Liver (tissue), 9 donors: Measurements from ENCODE around the gene DLX2. TPM values are rescaled to one million over a fixed set of nuclear protein-coding genes. Genes with fewer than 3 reads are reported as not detected.

Source experiments
- DNase-seq: peaks from one replicate; pipeline ENCODE4 v3.0.0-alpha.2; 2017; ENCODE audit warnings: low spot score
- H3K27ac ChIP-seq, 2 donors: one replicate each; pipeline ENCODE4 v1.7.0; 2013; ENCODE audit warnings: inconsistent platforms in 2 of 2, low read length in 2 of 2, control low read depth in 1 of 2, low read depth in 1 of 2, mild to moderate bottlenecking in 1 of 2
- H3K27me3 ChIP-seq, 4 donors: one replicate each; pipeline versions ENCODE4 v1.6.1 to v1.7.0; 2013; ENCODE audit warnings: low read length in 3 of 4, inconsistent platforms in 1 of 4, mild to moderate bottlenecking in 1 of 4, moderate library complexity in 1 of 4; ENCODE audit not compliant: control insufficient read depth in 4 of 4, insufficient read depth in 4 of 4
- H3K36me3 ChIP-seq, 4 donors: one replicate each; pipeline versions ENCODE4 v1.6.1 to v1.7.0; 2013; ENCODE audit warnings: low read length in 3 of 4, mild to moderate bottlenecking in 3 of 4, low read depth in 1 of 4, moderate library complexity in 1 of 4; ENCODE audit not compliant: control insufficient read depth in 4 of 4, insufficient read depth in 3 of 4
- H3K4me1 ChIP-seq, 4 donors: one replicate each; pipeline versions ENCODE4 v1.6.1 to v1.7.0; 2013; ENCODE audit warnings: low read length in 3 of 4, mild to moderate bottlenecking in 3 of 4, moderate library complexity in 1 of 4; ENCODE audit not compliant: control insufficient read depth in 4 of 4, insufficient read depth in 4 of 4
- H3K4me3 ChIP-seq, 3 donors: one replicate each; pipeline versions ENCODE4 v1.6.1 to v1.7.0; 2013; ENCODE audit warnings: low read length in 3 of 3, control low read depth in 1 of 3, low read depth in 1 of 3, mild to moderate bottlenecking in 1 of 3
- H3K9ac ChIP-seq, 2 donors: one replicate each; pipeline ENCODE4 v1.7.0; 2013; ENCODE audit warnings: low read length in 2 of 2, mild to moderate bottlenecking in 2 of 2, moderate library complexity in 2 of 2, control low read depth in 1 of 2, low read depth in 1 of 2
- H3K9me3 ChIP-seq, 4 donors: one replicate each; pipeline versions ENCODE4 v1.6.1 to v1.7.0; 2013; ENCODE audit warnings: low read length in 3 of 4; ENCODE audit not compliant: control insufficient read depth in 4 of 4
- EGR1 ChIP-seq, 2 donors: IDR thresholded peaks; 2 replicates each; pipeline ENCODE4 v1.6.1; 2016 to 2018; ENCODE audit warnings: antibody characterized with exemption in 2 of 2, low read depth in 2 of 2
- GABPA ChIP-seq, 2 donors: IDR thresholded peaks in 1 of 2; conservative IDR thresholded peaks in 1 of 2; 2 replicates each; pipeline ENCODE4 v1.6.1; 2016; ENCODE audit warnings: antibody characterized with exemption in 2 of 2, mild to moderate bottlenecking in 1 of 2, moderate library complexity in 1 of 2
- HNF4A ChIP-seq, 2 donors: conservative IDR thresholded peaks; 2 replicates each; pipeline ENCODE4 v1.6.1; 2016; ENCODE audit warnings: antibody characterized with exemption in 2 of 2, mild to moderate bottlenecking in 2 of 2
- HNF4G ChIP-seq: IDR thresholded peaks from 2 replicates; pipeline ENCODE4 v1.6.1; 2016; ENCODE audit warnings: antibody characterized with exemption
- JUND ChIP-seq, 2 donors: IDR thresholded peaks; 2 replicates each; pipeline ENCODE4 v1.6.1; 2016; ENCODE audit warnings: antibody characterized with exemption in 2 of 2
- MAX ChIP-seq: IDR thresholded peaks from 2 replicates; pipeline ENCODE4 v1.6.1; 2016; ENCODE audit warnings: antibody characterized with exemption
- NR2F2 ChIP-seq: IDR thresholded peaks from 2 replicates; pipeline ENCODE4 v1.6.1; 2016; ENCODE audit warnings: antibody characterized with exemption
- RAD21 ChIP-seq, 2 donors: IDR thresholded peaks; 2 replicates each; pipeline ENCODE4 v1.6.1; 2016; ENCODE audit warnings: antibody characterized with exemption in 2 of 2, mild to moderate bottlenecking in 2 of 2
- REST ChIP-seq: IDR thresholded peaks from 2 replicates; pipeline ENCODE4 v1.6.1; 2016; ENCODE audit warnings: antibody characterized with exemption, mild to moderate bottlenecking
- RXRA ChIP-seq, 2 donors: IDR thresholded peaks; 2 replicates each; pipeline ENCODE4 v1.6.1; 2017 to 2018; ENCODE audit warnings: antibody characterized with exemption in 2 of 2, mild to moderate bottlenecking in 1 of 2
- SP1 ChIP-seq: IDR thresholded peaks from 2 replicates; pipeline ENCODE4 v1.6.1; 2018; ENCODE audit warnings: antibody characterized with exemption, mild to moderate bottlenecking
- TAF1 ChIP-seq: conservative IDR thresholded peaks from 2 replicates; pipeline ENCODE4 v1.6.1; 2016; ENCODE audit warnings: antibody characterized with exemption, mild to moderate bottlenecking
- YY1 ChIP-seq: IDR thresholded peaks from 2 replicates; pipeline ENCODE4 v1.6.1; 2016; ENCODE audit warnings: antibody characterized with exemption, mild to moderate bottlenecking
- ZBTB33 ChIP-seq: IDR thresholded peaks from 2 replicates; pipeline ENCODE4 v1.6.1; 2016; ENCODE audit warnings: antibody characterized with exemption
- WGBS: extraction: QIAGEN DNeasy Blood & Tissue Kit; methylation state at CpG from one replicate; pipeline ENCODE4 v1.1.7; 2013; 5-methylcytosine and 5-hydroxymethylcytosine counted together
- polyA plus RNA-seq, 2 donors: library from polyadenylated mRNA; stranded (reverse) in 1 of 2; unstranded in 1 of 2; fragments of 200-250 nt in 1 of 2; fragments of >200 nt in 1 of 2; fragmentation: Nextera tagmentation in 1 of 2; extraction: Ambion mirVana in 1 of 2; gene quantifications; one replicate each; pipeline versions ENCODE4 v1.2.1 to v1.2.3, GENCODE V29; 2013 to 2015
- total RNA-seq, 2 donors: library from RNA; depleted of rRNA; stranded (reverse); fragments of >200 nt; gene quantifications; one replicate each; pipeline ENCODE4 v1.2.3, GENCODE V29; 2014
- TF ChIP-seq, protein P1 (sequence below): IDR thresholded peaks from 2 replicates; pipeline ENCODE4 v1.6.1; 2016; ENCODE audit warnings: antibody characterized with exemption
- TF ChIP-seq, protein P2 (sequence below): fragments of 150-350 bp; IDR thresholded peaks from 2 replicates; pipeline ENCODE4 v1.5.1; 2017; ENCODE audit warnings: improper control_type of control experiment, low read depth, low read length; ENCODE audit not compliant: missing input control
- donor health status: healthy.
- donor health status: healthy.
- donor health status: healthy.
- donor health status: healthy.
- donor health status: healthy.

The DLX2 gene
- total and polyA plus RNA-seq, 4 donors, result not detected

- Histone ChIP-seq H3K9ac (no peak overlapping the region), H3K27me3 (peaks cover 0 to 3% (median 0%) of the 10 kb centered on the region in 4 donors), H3K4me1 (no peaks in the 10 kb centered on the region), H3K27ac (no peak overlapping the region), H3K9me3 (no peaks in the 10 kb centered on the region), H3K4me3 (no peak overlapping the region), H3K36me3 (no peaks in the 10 kb centered on the region)
- 45% methylated on average over 2 of the region's 2 CpGs for WGBS
- DNase-seq, result no peak
- TF ChIP-seq MAX, result no peak
- no peak for TF ChIP-seq NR2F2
- no peak for TF ChIP-seq RAD21 (IDR thresholded peaks at IDR 0.05)
- TF ChIP-seq, protein P1, sequence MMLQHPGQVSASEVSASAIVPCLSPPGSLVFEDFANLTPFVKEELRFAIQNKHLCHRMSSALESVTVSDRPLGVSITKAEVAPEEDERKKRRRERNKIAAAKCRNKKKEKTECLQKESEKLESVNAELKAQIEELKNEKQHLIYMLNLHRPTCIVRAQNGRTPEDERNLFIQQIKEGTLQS, result no peak
- TF ChIP-seq HNF4G, result no peak
- no peak for TF ChIP-seq YY1
- no peak for TF ChIP-seq ZBTB33
- no peak for TF ChIP-seq TAF1
- no peak for TF ChIP-seq HNF4A (conservative IDR thresholded peaks at IDR 0.05)
- TF ChIP-seq EGR1 (IDR thresholded peaks at IDR 0.05; ENCODE audit: low read depth in 2 of 2), result no peak
- no peak for TF ChIP-seq GABPA (IDR thresholded peaks at IDR 0.05 in 1 of 2, conservative IDR thresholded peaks at IDR 0.05 in 1 of 2)
- TF ChIP-seq, protein P2, sequence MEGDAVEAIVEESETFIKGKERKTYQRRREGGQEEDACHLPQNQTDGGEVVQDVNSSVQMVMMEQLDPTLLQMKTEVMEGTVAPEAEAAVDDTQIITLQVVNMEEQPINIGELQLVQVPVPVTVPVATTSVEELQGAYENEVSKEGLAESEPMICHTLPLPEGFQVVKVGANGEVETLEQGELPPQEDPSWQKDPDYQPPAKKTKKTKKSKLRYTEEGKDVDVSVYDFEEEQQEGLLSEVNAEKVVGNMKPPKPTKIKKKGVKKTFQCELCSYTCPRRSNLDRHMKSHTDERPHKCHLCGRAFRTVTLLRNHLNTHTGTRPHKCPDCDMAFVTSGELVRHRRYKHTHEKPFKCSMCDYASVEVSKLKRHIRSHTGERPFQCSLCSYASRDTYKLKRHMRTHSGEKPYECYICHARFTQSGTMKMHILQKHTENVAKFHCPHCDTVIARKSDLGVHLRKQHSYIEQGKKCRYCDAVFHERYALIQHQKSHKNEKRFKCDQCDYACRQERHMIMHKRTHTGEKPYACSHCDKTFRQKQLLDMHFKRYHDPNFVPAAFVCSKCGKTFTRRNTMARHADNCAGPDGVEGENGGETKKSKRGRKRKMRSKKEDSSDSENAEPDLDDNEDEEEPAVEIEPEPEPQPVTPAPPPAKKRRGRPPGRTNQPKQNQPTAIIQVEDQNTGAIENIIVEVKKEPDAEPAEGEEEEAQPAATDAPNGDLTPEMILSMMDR, result no peak
- TF ChIP-seq SP1, result no peak
- TF ChIP-seq REST, result no peak
These were observed 17.4 kb upstream of the DLX2 start for GRCh38 chr2:172120118-172120517.

DNA sequence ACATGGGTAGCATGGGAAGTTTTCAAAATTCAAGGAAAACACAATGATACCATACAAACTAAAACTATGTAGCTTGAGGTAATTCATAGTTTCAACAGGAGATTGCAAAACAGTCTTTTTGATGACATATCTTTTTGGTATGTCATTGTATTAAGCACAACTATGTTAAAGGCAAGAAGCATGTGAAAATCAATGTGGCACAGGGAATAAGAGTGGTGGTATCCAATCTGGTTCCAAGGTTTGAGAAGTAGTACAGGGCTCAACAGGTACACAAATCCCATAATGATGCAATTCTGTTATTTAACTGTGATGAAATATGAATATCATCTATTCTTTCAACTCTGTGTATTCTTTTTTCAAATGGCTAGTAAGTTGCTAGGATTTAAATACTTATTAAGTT lies 16.4 kb upstream of the DLX2 start:
- Histone ChIP-seq H3K4me3 (no peak overlapping the region), H3K9ac (no peak overlapping the region), H3K4me1 (no peaks in the 10 kb centered on the region), H3K27me3 (peaks cover 0 to 3% (median 0%) of the 10 kb centered on the region in 4 donors), H3K9me3 (no peaks in the 10 kb centered on the region), H3K36me3 (no peaks in the 10 kb centered on the region), H3K27ac (no peak overlapping the region)
- DNase-seq, result no peak
- no peak for TF ChIP-seq SP1
- TF ChIP-seq YY1, result no peak
- TF ChIP-seq JUND (IDR thresholded peaks at IDR 0.05), result no peak
- TF ChIP-seq RXRA (IDR thresholded peaks at IDR 0.05), result no peak
- no peak for TF ChIP-seq NR2F2
- no peak for TF ChIP-seq GABPA (IDR thresholded peaks at IDR 0.05 in 1 of 2, conservative IDR thresholded peaks at IDR 0.05 in 1 of 2)
- no peak for TF ChIP-seq HNF4G
- TF ChIP-seq REST, result no peak
